GDM1 (cell line): Measurements from ENCODE around the gene HES4.

Source experiments
- DNase-seq: peaks from one replicate; lab custom pipeline; 2025; lab: John Stamatoyannopoulos, UW

HES4 gene, protein sequence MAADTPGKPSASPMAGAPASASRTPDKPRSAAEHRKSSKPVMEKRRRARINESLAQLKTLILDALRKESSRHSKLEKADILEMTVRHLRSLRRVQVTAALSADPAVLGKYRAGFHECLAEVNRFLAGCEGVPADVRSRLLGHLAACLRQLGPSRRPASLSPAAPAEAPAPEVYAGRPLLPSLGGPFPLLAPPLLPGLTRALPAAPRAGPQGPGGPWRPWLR

DNA sequence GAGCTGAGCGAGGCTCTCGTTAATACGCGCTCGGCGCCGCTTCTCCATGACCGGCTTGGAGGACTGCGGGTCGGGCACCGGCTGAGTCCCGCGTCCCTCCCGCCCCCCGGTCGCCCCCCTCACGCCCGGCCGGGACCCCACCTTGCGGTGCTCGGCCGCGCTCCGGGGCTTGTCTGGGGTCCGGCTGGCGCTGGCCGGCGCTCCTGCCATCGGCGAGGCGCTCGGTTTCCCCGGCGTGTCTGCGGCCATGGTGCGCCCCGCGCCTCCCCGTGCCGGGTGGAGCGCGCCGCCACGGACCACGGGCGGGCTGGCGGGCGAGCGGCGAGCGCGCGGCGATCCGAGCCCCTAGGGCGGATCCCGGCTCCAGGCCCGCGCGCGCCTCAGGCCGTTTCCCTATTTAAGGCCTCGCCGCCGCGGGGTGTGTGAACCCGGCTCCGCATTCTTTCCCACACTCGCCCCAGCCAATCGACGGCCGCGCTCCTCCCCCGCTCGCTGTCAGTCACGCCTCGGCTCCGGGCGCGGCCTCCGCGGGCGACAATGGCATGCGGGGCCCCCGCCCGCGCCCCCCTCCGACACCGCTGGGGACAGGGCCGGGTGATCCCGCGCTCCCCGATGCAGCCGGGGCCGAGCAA, at the start of gene HES4:
Gene HES4, minus strand, starts transcription at position 373 of the 632 bp plus-strand sequence. Its CDS starts 124 bp downstream, at position 249.
- DNase-seq, result peak; percentile 51

DNA sequence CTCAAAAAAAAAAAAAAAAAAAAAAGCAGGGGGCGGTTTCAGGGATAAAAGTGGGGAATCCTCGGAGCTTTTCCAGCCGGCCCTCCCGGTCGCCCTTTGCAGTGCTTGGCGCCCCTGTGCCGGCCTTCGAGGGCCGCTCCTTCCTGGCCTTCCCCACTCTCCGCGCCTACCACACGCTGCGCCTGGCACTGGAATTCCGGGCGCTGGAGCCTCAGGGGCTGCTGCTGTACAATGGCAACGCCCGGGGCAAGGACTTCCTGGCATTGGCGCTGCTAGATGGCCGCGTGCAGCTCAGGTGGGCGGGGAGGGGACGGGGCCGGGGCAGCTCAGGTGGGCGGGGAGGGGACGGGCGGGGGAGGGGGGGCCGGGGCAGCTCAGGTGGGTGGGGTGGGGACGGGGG, 48.9 kb upstream of the HES4 start:
- no peak for DNase-seq

DNA sequence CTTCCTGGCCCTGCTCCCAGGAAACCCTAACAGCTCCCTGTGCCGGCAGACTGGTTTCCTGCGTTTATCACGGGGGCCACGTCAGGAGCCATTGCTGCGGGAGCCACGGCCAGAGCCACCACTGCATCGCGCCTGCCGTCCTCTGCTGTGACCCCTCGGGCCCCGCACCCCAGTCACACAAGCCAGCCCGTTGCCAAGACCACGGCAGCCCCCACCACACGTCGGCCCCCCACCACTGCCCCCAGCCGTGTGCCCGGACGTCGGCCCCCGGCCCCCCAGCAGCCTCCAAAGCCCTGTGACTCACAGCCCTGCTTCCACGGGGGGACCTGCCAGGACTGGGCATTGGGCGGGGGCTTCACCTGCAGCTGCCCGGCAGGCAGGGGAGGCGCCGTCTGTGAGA, 48.1 kb upstream of the HES4 start:
- no peak for DNase-seq

DNA sequence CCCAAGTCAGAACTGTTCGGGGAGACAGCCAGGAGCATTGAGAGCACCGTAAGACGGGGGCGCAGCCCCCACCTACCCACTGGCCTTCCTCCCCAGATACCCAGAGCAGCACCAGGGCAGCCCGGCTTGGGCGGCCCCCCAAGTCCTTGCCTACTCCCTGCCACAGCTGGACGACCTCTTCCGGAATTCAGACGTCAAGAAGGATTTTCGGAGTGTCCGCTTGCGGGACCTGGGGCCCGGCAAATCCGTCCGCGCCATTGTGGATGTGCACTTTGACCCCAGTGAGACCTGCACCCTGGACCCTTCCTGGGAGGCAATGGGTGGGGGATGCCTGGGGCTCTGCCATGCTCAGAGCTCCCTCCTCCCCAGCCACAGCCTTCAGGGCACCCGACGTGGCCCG, 47.5 kb upstream of the HES4 start:
- no peak for DNase-seq

DNA sequence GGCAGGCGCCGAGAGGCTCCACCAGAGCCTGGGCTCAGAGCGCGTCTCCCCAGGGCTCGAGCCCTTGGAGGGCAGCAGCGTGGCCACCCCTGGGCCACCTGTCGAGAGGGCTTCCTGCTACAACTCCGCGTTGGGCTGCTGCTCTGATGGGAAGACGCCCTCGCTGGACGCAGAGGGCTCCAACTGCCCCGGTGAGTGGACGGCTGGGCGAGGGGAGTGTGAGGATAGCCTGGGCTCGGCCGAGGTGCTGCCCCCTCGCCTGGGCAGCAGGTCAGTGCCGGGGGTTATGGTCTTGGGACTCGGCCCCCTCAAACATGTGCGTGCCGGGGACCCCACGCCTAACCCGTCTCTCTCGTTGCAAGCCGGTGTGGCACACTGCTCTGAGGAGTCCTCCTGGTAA, 46.9 kb upstream of the HES4 start:
- no peak for DNase-seq

DNA sequence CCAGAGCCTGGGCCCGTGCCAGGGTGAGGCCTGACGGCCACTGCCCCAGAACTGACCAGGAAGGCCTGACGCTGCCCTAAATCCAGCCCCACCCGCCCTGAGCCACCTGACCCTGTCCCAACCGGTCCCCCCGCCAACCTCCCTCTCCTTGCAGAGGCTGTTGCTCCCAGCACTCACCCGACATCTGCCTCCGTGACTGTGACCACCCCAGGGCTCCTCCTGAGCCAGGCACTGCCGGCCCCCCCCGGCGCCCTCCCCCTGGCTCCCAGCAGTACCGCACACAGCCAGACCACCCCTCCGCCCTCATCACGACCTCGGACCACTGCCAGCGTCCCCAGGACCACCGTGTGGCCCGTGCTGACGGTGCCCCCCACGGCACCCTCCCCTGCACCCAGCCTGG, 46.3 kb upstream of the HES4 start:
- DNase-seq, result no peak

DNA sequence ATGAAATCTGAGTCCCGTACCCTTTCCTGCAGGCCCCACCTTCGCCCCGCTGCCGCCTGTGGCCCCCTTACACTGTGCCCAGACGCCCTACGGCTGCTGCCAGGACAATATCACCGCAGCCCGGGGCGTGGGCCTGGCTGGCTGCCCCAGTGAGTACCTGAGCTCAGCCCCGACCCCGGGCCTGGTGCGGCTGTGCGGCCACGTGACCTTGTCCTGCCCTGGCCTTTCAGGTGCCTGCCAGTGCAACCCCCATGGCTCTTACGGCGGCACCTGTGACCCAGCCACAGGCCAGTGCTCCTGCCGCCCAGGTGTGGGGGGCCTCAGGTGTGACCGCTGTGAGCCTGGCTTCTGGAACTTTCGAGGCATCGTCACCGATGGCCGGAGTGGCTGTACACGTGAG, 45.2 kb upstream of the HES4 start:
- no peak for DNase-seq

DNA sequence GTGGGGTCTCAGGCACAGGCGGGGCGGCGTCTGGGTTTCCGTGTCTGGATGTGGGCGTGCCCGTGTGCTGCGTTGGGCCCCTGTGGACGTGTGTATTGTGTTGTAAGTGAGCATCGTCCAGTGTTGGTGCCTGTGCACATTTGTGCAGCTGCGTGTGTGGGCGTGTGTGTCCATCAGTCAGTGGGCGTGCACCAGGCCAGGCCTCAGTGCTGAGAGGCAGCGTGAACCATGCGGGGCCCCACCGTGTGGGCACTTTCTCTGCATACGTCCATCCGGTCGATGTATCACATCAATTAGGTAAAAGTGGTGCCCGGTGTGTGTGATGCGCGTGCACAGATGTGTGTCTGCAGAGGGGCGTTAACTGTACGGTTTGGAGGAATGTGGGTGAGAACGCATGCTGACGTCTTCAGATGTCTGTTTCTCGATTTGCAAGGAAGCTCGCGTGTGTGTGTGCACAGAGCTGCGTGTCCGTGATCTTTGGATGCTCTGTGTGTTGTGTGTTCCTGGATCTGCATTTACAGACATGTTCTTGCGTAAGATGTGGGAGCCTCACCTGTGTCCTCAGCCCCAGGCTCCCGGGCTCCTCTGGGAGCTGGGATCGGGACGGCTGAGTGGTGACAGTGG, 44.7 kb upstream of the HES4 start:
- DNase-seq, result no peak

DNA sequence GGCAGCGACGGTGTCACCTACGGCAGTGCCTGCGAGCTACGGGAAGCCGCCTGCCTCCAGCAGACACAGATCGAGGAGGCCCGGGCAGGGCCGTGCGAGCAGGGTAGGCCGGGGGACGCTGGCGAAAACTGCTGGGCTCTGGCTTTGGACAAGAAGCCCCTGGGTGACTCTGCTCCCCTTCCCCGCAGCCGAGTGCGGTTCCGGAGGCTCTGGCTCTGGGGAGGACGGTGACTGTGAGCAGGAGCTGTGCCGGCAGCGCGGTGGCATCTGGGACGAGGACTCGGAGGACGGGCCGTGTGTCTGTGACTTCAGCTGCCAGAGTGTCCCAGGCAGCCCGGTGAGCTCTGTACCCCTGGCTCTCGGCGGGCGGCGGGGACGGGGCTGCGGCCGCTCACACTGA, 44.0 kb upstream of the HES4 start:
- no peak for DNase-seq

DNA sequence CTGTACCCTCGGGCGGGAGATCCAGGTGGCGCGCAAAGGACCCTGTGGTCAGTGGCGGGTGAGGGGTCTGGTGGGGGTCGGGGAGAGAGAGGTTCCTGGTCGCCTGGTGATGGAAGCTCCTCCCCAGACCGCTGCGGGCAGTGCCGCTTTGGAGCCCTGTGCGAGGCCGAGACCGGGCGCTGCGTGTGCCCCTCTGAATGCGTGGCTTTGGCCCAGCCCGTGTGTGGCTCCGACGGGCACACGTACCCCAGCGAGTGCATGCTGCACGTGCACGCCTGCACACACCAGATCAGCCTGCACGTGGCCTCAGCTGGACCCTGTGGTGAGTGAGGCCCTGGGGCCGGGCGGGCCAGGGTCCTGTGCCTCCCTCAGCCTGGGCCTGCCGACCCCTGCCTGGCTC, 43.5 kb upstream of the HES4 start:
- no peak for DNase-seq

DNA sequence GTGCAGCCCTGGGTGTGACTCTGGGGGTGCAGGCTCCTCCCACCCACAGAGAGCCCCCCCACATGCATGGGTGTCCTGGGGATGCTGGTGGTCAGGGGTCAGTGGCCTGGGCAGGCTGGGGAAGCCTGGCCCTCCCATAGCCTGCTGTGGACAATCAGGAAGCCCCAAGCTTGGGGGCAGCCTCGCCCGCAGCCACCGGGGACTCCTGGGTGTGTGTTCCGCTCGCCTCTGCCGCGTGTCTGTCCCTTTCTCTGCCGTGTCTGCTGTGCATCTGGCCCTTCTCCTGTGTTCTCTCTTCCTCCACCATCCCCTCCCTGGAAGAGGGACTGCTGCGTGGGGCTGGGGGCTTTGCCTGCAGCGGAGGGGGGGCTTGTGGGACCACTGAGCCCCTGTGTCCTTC, 42.9 kb upstream of the HES4 start:
- DNase-seq, result no peak

DNA sequence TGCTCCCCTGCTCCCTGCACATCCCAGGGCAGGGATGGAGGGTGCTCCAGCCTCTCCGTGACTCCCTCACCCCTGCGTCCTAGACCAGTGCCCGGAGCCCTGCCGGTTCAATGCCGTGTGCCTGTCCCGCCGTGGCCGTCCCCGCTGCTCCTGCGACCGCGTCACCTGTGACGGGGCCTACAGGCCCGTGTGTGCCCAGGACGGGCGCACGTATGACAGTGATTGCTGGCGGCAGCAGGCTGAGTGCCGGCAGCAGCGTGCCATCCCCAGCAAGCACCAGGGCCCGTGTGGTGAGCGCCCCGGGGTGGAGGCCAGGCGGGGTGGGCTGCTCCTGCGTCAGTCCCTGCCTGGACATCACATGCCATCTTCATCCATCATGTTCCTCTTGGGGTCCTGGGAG, 42.0 kb upstream of the HES4 start:
- DNase-seq, result no peak

DNA sequence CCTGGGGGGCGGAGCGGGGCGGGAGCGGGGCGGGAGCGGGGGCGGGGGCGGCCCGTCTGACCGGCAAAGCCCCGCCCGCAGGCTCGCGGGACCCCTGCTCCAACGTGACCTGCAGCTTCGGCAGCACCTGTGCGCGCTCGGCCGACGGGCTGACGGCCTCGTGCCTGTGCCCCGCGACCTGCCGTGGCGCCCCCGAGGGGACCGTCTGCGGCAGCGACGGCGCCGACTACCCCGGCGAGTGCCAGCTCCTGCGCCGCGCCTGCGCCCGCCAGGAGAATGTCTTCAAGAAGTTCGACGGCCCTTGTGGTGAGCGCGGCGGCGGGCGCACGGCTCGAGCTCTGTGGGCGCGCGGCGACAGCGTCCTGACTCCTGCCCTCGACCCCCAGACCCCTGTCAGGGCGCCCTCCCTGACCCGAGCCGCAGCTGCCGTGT, 41.2 kb upstream of the HES4 start:
- DNase-seq, result no peak

DNA sequence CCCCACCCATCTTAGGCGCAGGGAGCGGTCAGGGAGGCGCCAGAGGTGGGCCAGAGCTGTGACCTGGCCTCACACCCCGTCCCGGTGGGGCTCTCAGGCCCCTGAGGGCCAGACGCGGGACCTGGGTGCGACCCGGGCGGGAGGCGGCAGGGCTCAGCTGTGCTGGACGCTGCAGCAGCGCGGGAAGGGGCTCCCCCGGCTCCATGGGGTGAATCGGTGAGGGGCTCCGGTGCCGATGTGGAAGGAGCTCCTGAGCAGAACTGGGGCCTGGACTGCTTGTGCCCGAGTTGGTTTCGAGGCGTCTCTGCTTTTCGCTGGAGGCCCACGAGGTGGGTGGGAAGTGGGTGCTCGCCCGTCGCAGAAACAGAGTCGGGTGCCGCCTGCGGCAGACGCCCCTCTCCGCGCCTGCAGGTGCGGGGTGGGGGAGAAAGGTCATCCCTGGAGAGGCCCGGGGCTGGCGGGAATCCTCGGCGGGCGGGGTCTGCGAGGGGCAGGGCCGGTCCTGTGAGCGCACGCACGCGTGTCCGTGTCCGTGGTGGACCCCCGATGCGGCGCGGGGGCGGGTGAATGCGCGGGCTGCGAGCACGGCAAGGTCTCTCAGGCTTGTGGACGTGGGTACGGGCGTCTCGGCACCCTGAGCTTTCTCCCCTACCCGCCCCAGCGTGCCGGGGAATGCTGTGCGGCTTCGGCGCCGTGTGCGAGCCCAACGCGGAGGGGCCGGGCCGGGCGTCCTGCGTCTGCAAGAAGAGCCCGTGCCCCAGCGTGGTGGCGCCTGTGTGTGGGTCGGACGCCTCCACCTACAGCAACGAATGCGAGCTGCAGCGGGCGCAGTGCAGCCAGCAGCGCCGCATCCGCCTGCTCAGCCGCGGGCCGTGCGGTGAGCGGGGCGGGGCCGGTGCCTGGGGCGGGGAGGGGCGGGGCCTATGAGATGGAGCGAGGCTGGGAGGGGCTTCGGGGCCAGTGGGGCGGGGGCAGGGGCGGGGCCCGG, 40.4 kb upstream of the HES4 start:
- peak; percentile 55 for DNase-seq

DNA sequence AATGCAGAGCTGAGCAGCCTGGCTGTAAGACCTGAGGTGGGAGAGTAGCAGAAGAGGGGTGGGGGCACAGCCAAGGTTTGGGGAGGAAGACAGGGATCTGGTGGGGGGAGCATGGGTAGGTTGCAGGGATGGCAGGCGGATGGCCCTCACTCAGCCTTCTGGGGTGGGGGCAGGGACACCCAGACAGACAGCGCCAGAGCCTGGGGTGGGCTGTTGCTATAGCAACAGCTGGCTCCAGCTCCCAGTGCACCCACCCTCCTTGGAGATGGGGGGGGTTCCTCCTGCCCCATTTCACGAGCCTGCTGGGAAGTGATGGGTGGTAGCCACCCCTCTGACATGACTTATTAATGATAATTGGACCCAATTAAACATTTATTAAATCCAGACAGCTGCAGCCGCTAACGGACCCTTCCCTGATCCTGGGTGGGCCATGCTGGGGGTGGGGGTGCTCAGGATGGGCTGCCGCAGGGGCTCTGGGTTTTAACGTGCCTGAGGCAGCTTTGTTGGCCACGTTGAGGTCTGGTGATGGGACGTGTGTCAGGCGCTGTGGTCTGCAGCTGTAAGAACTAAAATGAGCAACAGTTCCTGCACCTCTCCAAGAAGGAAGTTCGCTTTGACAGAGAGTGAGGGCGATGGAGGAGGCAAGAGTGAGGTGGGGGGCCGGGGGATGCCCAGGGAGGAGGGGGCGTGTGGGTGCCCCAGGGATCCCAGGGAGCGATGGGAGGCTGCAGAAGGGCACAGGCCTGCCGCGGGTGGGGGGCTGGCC, 39.4 kb upstream of the HES4 start:
- no peak for DNase-seq

DNA sequence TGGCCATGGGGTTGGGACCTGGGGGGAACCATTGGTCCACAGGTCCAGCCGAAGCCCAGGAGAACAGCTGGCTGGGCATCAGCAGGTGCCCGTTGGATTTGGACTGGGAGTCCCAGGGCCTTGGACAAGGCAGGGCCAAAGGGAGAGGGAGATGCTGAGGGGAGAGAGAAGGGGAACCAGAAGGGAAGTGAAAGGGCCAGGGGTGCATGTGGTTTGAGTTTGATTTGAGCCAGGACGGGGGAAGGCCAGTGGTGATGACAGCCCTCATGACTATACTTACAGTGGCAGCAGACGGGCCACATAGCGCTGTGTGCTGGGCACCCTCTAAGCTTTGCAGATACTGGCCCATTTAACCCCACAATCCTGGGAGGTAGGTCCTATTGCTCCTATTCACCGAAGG, 38.8 kb upstream of the HES4 start:
- DNase-seq, result no peak

DNA sequence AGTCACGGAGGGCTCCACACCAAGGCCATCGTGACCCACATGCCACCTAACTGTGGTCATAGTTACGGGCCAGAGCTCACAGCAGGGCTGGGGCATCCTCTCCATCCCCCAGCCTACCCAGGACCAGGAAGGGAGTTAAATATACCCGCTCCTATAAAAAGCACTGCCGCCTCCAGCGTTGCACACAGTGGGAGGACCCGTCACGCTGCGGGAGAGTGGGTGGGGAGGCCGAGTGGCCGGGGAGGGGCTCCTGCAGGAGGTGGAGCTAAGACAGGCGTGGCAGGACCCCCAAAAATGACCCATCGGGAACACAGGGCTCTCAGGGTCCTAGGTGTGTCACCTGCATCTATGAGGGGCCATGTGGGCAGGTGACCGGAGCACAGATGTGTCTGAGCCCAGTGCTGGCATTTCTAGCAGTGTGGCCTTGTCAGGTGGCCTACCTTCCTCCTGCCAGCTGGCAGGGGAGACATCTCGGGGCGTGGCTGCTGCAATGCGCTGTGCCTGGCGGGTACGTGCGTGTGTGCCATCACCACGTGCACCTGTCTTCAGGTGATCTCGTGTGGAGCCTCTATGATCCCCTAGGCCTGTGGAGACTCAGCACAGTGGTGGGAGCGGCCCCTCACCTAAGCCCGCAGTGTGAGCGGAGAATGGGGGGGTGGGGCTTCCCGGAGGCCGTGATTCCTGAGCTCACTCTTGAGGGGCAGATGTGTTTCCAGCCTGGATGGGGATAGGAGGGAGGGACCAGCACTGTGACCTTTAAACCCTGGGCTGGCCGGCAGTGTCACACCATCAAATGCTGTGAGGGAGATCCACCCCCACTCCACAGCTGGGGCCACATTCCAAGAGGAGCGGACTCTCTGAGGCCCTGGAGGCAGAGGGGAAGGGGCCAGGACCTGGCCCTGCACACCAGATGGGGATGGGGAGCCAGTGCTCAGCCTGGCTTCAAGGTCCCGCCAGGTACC, 37.8 kb upstream of the HES4 start:
- no peak for DNase-seq

DNA sequence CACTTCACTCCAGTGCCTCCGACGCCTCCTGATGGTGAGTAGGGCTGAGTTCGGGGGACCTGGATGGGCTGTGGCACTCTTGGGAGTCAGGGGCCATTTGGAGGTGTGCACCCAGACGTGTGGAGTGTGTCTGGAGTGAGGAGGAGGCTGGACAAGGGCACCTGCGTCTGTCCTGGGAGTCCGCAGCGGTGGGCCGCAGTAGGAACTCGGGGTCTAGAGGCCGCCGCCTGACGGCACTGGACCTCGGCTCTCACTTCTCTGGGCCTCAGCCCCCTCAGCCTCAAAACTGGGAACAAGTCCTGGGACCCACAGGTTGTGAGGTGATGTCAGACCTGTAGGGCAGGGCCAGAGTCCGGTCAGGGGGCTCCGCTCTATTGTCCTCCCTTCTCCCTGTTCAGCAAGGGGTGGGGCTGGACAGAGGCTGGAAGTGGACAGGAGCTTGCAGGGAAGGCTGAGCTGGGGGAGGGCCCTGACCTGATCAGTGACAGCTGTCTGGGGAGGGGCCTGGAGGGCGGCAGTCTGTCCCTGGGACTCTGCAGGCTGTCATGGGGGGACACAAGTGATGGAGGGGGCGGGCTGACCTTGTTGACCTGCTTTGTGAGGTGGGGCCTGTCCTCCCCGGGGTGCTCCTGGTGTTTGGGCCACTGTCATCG, 35.5 kb upstream of the HES4 start:
- DNase-seq, result no peak

DNA sequence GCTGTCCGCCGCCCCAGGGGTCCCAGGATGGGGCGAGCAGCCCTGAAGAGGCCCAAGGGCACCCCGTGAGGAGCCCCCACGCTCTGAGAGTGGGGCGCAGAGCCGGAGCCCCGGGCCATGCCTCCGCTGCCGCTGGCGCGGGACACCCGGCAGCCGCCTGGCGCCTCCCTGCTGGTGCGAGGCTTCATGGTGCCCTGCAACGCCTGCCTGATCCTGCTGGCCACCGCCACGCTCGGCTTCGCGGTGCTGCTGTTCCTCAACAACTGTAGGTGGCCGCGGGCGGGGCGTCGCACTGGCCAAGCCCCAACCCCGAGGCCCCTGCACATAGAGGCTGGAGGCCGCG, 34.5 kb upstream of the HES4 start:
- no peak for DNase-seq
